ENCODE data around the gene NPIPA2.
"Not testable (repeated sequence)": the region's sequence is repeated elsewhere in the genome, so short reads cannot be mapped to it uniquely, and the experiment has no call there.

- TF ChIP-seq EZH2phosphoT487 (IDR thresholded peaks at IDR 0.05; ENCODE audit: insufficient read depth, low read depth); EZH2 (IDR thresholded peaks at IDR 0.05; ENCODE audit: insufficient read depth, poor library complexity, severe bottlenecking): not testable (repeated sequence)
Measured at GRCh38 chr16:14775624-14776023, 33.3 kb downstream of the NPIPA2 start.

Measured in GM23248 (cell line).